Stimulated activated CD4-positive, alpha-beta T cell treated with anti-CD3 and anti-CD28 coated beads, Interleukin-1b, Interleukin-23, amount 100 ng/mL, for 4 hours (primary cell): ENCODE measurements around the gene CA12.

Experiments
- DNase-seq, 2 donors: peaks; one replicate each; pipeline ENCODE4 v3.0.0-alpha.2; 2020; ENCODE audit warnings: low read depth in 2 of 2

Gene CA12

GRCh38 chr15:63401714-63402497, 20.3 kb upstream of the CA12 start:
- no peak for DNase-seq

- DNase-seq = no peak
Observed at GRCh38 chr15:63401078-63401477, 19.4 kb upstream of the CA12 start.

GRCh38 chr15:63398456-63398855, 16.8 kb upstream of the CA12 start:
- no peak for DNase-seq

- DNase-seq = no peak
Observed at GRCh38 chr15:63396152-63396928, 14.7 kb upstream of the CA12 start.

GRCh38 chr15:63395730-63396151, 14.1 kb upstream of the CA12 start:
- no peak for DNase-seq

GRCh38 chr15:63392361-63393009, 10.8 kb upstream of the CA12 start:
- DNase-seq = no peak

- DNase-seq = no peak
Observed at GRCh38 chr15:63391669-63392360, 10.2 kb upstream of the CA12 start.

- DNase-seq = no peak
Observed at GRCh38 chr15:63390689-63391088, 9.0 kb upstream of the CA12 start.

GRCh38 chr15:63389902-63390670, 8.4 kb upstream of the CA12 start:
- no peak for DNase-seq

- DNase-seq = no peak
Observed at GRCh38 chr15:63388511-63388910, 6.9 kb upstream of the CA12 start.

- DNase-seq = no peak
Observed at GRCh38 chr15:63387748-63388493, 6.3 kb upstream of the CA12 start.

GRCh38 chr15:63385911-63386531, 4.4 kb upstream of the CA12 start:
- no peak for DNase-seq

GRCh38 chr15:63384906-63385305, 3.3 kb upstream of the CA12 start:
- DNase-seq = no peak

- DNase-seq = no peak
Observed at GRCh38 chr15:63382966-63383710, 1.5 kb upstream of the CA12 start.

GRCh38 chr15:63380808-63381282, 801 bp downstream of the CA12 start:
- no peak for DNase-seq

- no peak for DNase-seq
Observed at GRCh38 chr15:63380151-63380807, 1.4 kb downstream of the CA12 start.

- no peak for DNase-seq
Observed at GRCh38 chr15:63379492-63380150, 2.0 kb downstream of the CA12 start.

- DNase-seq = no peak
Observed at GRCh38 chr15:63378946-63379345, 2.7 kb downstream of the CA12 start.
